Adrenal gland (tissue), 12 donors: Measurements from ENCODE around the gene NOX5. TPM values are rescaled to one million over a fixed set of nuclear protein-coding genes. Genes with fewer than 3 reads are reported as not detected.

ENCODE experiments used
- DNase-seq, 7 donors: peaks; one replicate each; pipeline ENCODE4 v3.0.0-alpha.2; 2019 to 2020
- H3K27ac ChIP-seq, 5 donors: fragments of 200-600 bp; sonication (generic) in 4 of 5; 1 replicate in 3 of 5; 2 replicates in 2 of 5; pipeline versions ENCODE4 v1.5.1 to v1.8.0; 2016 to 2020; ENCODE audit warnings: mild to moderate bottlenecking in 1 of 5
- H3K27me3 ChIP-seq: fragments of 200-600 bp; 2 replicates; pipeline ENCODE4 v1.8.0; 2021
- H3K36me3 ChIP-seq, 2 donors: fragments of 200-600 bp; replicated peaks in 1 of 2; 1 replicate in 1 of 2; 2 replicates in 1 of 2; pipeline versions ENCODE4 v1.5.1 to v1.8.0; 2018 to 2022
- H3K4me1 ChIP-seq, 2 donors: fragments of 200-600 bp; replicated peaks in 1 of 2; 1 replicate in 1 of 2; 2 replicates in 1 of 2; pipeline versions ENCODE4 v1.5.1 to v1.8.0; 2018 to 2021
- H3K4me3 ChIP-seq, 4 donors: fragments of 200-600 bp; sonication (generic) in 3 of 4; one replicate each; pipeline ENCODE4 v1.5.1; 2016 to 2018
- H3K9me3 ChIP-seq, 3 donors: fragments of 200-600 bp; sonication (generic) in 1 of 3; replicated peaks in 1 of 3; 1 replicate in 2 of 3; 2 replicates in 1 of 3; pipeline versions ENCODE4 v1.5.1 to v1.8.0; 2016 to 2021
- CTCF ChIP-seq, 6 experiments: fragments of 450-650 bp in 4 of 6; fragments of 200-600 bp in 2 of 6; sonication (generic) in 1 of 6; IDR thresholded peaks; 1 replicate in 5 of 6; 2 replicates in 1 of 6; pipeline versions ENCODE4 v1.5.1 to v1.8.0; 2016 to 2021; ENCODE audit warnings: antibody characterized with exemption in 6 of 6, mild to moderate bottlenecking in 2 of 6, moderate library complexity in 1 of 6
- POLR2A ChIP-seq, 2 donors: fragments of 450-650 bp; IDR thresholded peaks; one replicate each; pipeline ENCODE4 v1.6.1; 2017; ENCODE audit warnings: antibody characterized with exemption in 2 of 2, mild to moderate bottlenecking in 2 of 2, moderate library complexity in 1 of 2
- WGBS, 4 donors: extraction: QIAGEN DNeasy Blood & Tissue Kit in 2 of 4; methylation state at CpG; one replicate each; pipeline versions ENCODE4 v1.1.5 to v1.1.7; 2013 to 2017; 5-methylcytosine and 5-hydroxymethylcytosine counted together
- intact Hi-C, 2 donors: fragments of 100-400 bp; cut with DNase I; formaldehyde crosslinking; loops; one replicate each; pipeline versions ENCODE4 v1.14.1 to v1.15.0; 2022 to 2023
- polyA plus RNA-seq, 3 donors: library from polyadenylated mRNA; stranded (reverse); fragments of 200-250 nt in 2 of 3; fragments of 350-450 nt in 1 of 3; fragmentation: Illumina TruSeq in 1 of 3; extraction: RNeasy Lipid Tissue Mini Kit (QIAGEN cat#74804) in 1 of 3; gene quantifications; one replicate each; pipeline ENCODE4 v1.2.3, GENCODE V29; 2013 to 2014
- total RNA-seq, 9 donors: library from RNA; depleted of rRNA in 4 of 9; stranded (reverse); fragments of >200 nt in 4 of 9; fragments of 120-200 nt in 1 of 9; fragmentation: NEBNext Ultra II Directional in 1 of 9; extraction: Animal tissue kit (Norgen Biotek cat#: 25700) in 1 of 9; gene quantifications; one replicate each; pipeline versions ENCODE4 v1.1.0 to v1.2.4, GENCODE V29; 2013 to 2023
- donor health status: healthy with polysubstance abuse.
- donor health status: Bipolar disorder and iron deficiency.
- donor health status: DM: yes; HTN: yes; CAD: no.
- donor health status: DM: no; HTN: no; CAD: no.
- donor health status: DM: no; HTN: no; CAD: no.
- donor health status: DM: yes; HTN: yes; CAD: no.

NOX5 gene
- total and polyA plus RNA-seq, 12 donors: 0.06 to 1.4 (median 0.63) TPM

- Histone ChIP-seq H3K27me3 (no peaks in the 10 kb centered on the region), H3K9me3 (no peaks in the 10 kb centered on the region), H3K36me3 (no peaks in the 10 kb centered on the region), H3K27ac (no peak overlapping the region), H3K4me1 (no peaks in the 10 kb centered on the region), H3K4me3 (no peak overlapping the region)
- WGBS, 4 donors: 91 to 96% (median 94%) methylated on average over 3 of the region's 3 CpGs
- TF ChIP-seq CTCF (IDR thresholded peaks at IDR 0.05) (no peak), POLR2A (IDR thresholded peaks at IDR 0.05) (no peak)
- no peak for DNase-seq
- intact Hi-C loops: no loop called here
These were observed 91.0 kb downstream of the NOX5 start for GRCh38 chr15:69105451-69105985.

GRCh38 chr15:69107025-69107620 lies 92.6 kb downstream of the NOX5 start:
- no peaks in the 10 kb centered on the region for H3K9me3 ChIP-seq
- no peak overlapping the region for H3K27ac ChIP-seq
- DNase-seq: no peak
- intact Hi-C loops: no loop called here
- no peaks in the 10 kb centered on the region for H3K4me1 ChIP-seq
- 64 to 79% (median 71%) methylated on average over 4 of the region's 4 CpGs for WGBS, 4 donors
- no peak overlapping the region for H3K4me3 ChIP-seq
- no peak for TF ChIP-seq POLR2A (IDR thresholded peaks at IDR 0.05)
- no peak for TF ChIP-seq CTCF (IDR thresholded peaks at IDR 0.05)
- H3K36me3 ChIP-seq: no peaks in the 10 kb centered on the region
- H3K27me3 ChIP-seq: no peaks in the 10 kb centered on the region

Other genes with a start within 250 kb of the NOX5 start
- gene ANP32A, start 193.8 kb upstream of the NOX5 start, total RNA-seq: 10 to 100 TPM; 45.5 to 92.5 (median 76.9) TPM
- gene ANP32A, start 193.8 kb upstream of the NOX5 start, polyA plus RNA-seq: 100 to 1,000 TPM in 1 of 3 donors, 10 to 100 TPM in 2; 44.5 to 170 (median 97.3) TPM
- gene SPESP1, start 84.2 kb upstream of the NOX5 start, total RNA-seq: 10 to 100 TPM in 1 of 9 donors, 1 to 10 TPM in 8; 1.6 to 16.5 (median 4.8) TPM
- gene SPESP1, start 84.2 kb upstream of the NOX5 start, polyA plus RNA-seq: 10 to 100 TPM in 1 of 3 donors, 1 to 10 TPM in 2; 1.9 to 10.1 (median 5.2) TPM
- 10 to 100 TPM; 20.5 to 48.4 (median 28.8) TPM for gene GLCE, start 145.9 kb downstream of the NOX5 start, total RNA-seq
- 10 to 100 TPM in 2 of 3 donors, 1 to 10 TPM in 1; 9.3 to 22.3 (median 14.4) TPM for gene GLCE, start 145.9 kb downstream of the NOX5 start, polyA plus RNA-seq